Eye (tissue), 1 donor: ENCODE results near the gene APOA1.

ENCODE experiments used
- DNase-seq: peaks from one replicate; pipeline ENCODE4 v3.0.0-alpha.2; 2015

Gene APOA1

GRCh38 chr11:116786966-116787365 lies 50.5 kb downstream of the APOA1 start:
- DNase-seq, result no peak

DNA sequence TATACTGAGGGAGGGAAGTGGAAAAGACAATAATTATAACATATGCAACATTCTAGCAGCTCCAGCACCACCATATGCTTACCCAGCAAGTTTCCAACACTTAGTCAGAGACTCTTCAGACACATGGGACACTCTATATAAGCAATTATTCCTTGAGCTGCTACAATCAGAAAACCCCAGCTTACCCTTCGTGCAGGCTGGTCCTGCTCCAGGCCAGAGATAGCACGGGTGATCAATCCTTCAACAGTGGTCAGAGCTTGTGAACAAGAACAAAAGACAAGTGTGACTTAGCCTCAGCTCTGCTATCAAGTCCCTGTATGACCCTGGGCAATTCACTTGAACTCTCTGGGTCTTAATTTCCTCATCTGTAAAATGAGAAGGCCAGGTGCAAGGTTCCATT lies 51.1 kb downstream of the APOA1 start:
- no peak for DNase-seq
